ENCODE results near the gene KIFC3.
"Not testable (repeated sequence)": the region's sequence is repeated elsewhere in the genome, so short reads cannot be mapped to it uniquely, and the experiment has no call there.

KIFC3 gene

GRCh38 chr16:57815987-57816745, 13.9 kb upstream of the KIFC3 start:
- Mint-ChIP-seq H3K27ac (peak overlapping the region; percentile 21), H3K4me3 (no peak overlapping the region)

GRCh38 chr16:57814896-57815295, 12.6 kb upstream of the KIFC3 start:
- no peak overlapping the region for H3K27ac Mint-ChIP-seq

More at GRCh38 chr16:57815987-57816745, 13.9 kb upstream of the KIFC3 start:
- peaks cover 15% of the 10 kb centered on the region for H3K4me1 Mint-ChIP-seq (ENCODE audit: low read depth)
- no peaks in the 10 kb centered on the region for H3K36me3 Mint-ChIP-seq (ENCODE audit: low read depth)
- H3K27me3 Mint-ChIP-seq: peaks cover 2% of the 10 kb centered on the region
- H3K9me3 Mint-ChIP-seq: no peaks in the 10 kb centered on the region

GRCh38 chr16:57813466-57813865, 11.2 kb upstream of the KIFC3 start:
- Mint-ChIP-seq H3K27ac (no peak overlapping the region), H3K36me3 (ENCODE audit: low read depth) (no peaks in the 10 kb centered on the region), H3K9me3 (no peaks in the 10 kb centered on the region), H3K4me1 (ENCODE audit: low read depth) (peaks cover 35% of the 10 kb centered on the region), H3K27me3 (peaks cover 19% of the 10 kb centered on the region), H3K4me3 (no peak overlapping the region)

More at GRCh38 chr16:57814896-57815295, 12.6 kb upstream of the KIFC3 start:
- Mint-ChIP-seq H3K9me3 (no peaks in the 10 kb centered on the region), H3K36me3 (ENCODE audit: low read depth) (no peaks in the 10 kb centered on the region), H3K4me3 (no peak overlapping the region), H3K4me1 (ENCODE audit: low read depth) (peaks cover 25% of the 10 kb centered on the region), H3K27me3 (peaks cover 13% of the 10 kb centered on the region)

- peaks cover 43% of the 10 kb centered on the region for H3K4me1 Mint-ChIP-seq (ENCODE audit: low read depth)
- not testable (repeated sequence) for H3K36me3 Mint-ChIP-seq (ENCODE audit: low read depth); H3K9me3 Mint-ChIP-seq; H3K27ac Mint-ChIP-seq; H3K4me3 Mint-ChIP-seq
- peaks cover 23% of the 10 kb centered on the region for H3K27me3 Mint-ChIP-seq
Observed at GRCh38 chr16:57811340-57811739, 9.0 kb upstream of the KIFC3 start.

- H3K27me3 Mint-ChIP-seq: peaks cover 28% of the 10 kb centered on the region
Observed at GRCh38 chr16:57810197-57811031, 8.1 kb upstream of the KIFC3 start.

GRCh38 chr16:57809276-57810196, 7.2 kb upstream of the KIFC3 start:
- H3K36me3 Mint-ChIP-seq (ENCODE audit: low read depth): no peaks in the 10 kb centered on the region
- no peak overlapping the region for H3K4me3 Mint-ChIP-seq
- peaks cover 28% of the 10 kb centered on the region for H3K27me3 Mint-ChIP-seq
- H3K4me1 Mint-ChIP-seq (ENCODE audit: low read depth): peaks cover 34% of the 10 kb centered on the region
- H3K27ac Mint-ChIP-seq: no peak overlapping the region
- no peaks in the 10 kb centered on the region for H3K9me3 Mint-ChIP-seq

More at GRCh38 chr16:57810197-57811031, 8.1 kb upstream of the KIFC3 start:
- H3K4me1 Mint-ChIP-seq (ENCODE audit: low read depth): peaks cover 35% of the 10 kb centered on the region
- H3K36me3 Mint-ChIP-seq (ENCODE audit: low read depth): no peaks in the 10 kb centered on the region
- no peaks in the 10 kb centered on the region for H3K9me3 Mint-ChIP-seq
- peak overlapping the region; percentile 37 for H3K4me3 Mint-ChIP-seq
- H3K27ac Mint-ChIP-seq: peak overlapping the region; percentile 65

GRCh38 chr16:57808589-57809228, 6.4 kb upstream of the KIFC3 start:
- Mint-ChIP-seq H3K27me3 (peaks cover 32% of the 10 kb centered on the region), H3K27ac (no peak overlapping the region), H3K9me3 (no peaks in the 10 kb centered on the region), H3K36me3 (ENCODE audit: low read depth) (no peaks in the 10 kb centered on the region), H3K4me1 (ENCODE audit: low read depth) (peaks cover 34% of the 10 kb centered on the region), H3K4me3 (peak overlapping the region; percentile 47)

GRCh38 chr16:57807968-57808528, 5.8 kb upstream of the KIFC3 start:
- H3K4me1 Mint-ChIP-seq (ENCODE audit: low read depth): peaks cover 35% of the 10 kb centered on the region
- no peaks in the 10 kb centered on the region for H3K9me3 Mint-ChIP-seq
- H3K27ac Mint-ChIP-seq: no peak overlapping the region
- H3K4me3 Mint-ChIP-seq: peak overlapping the region; percentile 47
- H3K36me3 Mint-ChIP-seq (ENCODE audit: low read depth): no peaks in the 10 kb centered on the region
- H3K27me3 Mint-ChIP-seq: peaks cover 32% of the 10 kb centered on the region

- peaks cover 37% of the 10 kb centered on the region for H3K27me3 Mint-ChIP-seq
- peaks cover 41% of the 10 kb centered on the region for H3K4me1 Mint-ChIP-seq (ENCODE audit: low read depth)
- no peaks in the 10 kb centered on the region for H3K9me3 Mint-ChIP-seq
- H3K36me3 Mint-ChIP-seq (ENCODE audit: low read depth): no peaks in the 10 kb centered on the region
- H3K27ac Mint-ChIP-seq: no peak overlapping the region
- H3K4me3 Mint-ChIP-seq: no peak overlapping the region
Observed at GRCh38 chr16:57807252-57807967, 5.1 kb upstream of the KIFC3 start.

- H3K27me3 Mint-ChIP-seq: peaks cover 39% of the 10 kb centered on the region
Observed at GRCh38 chr16:57805176-57805575, 2.9 kb upstream of the KIFC3 start.

GRCh38 chr16:57804111-57804837, 2.0 kb upstream of the KIFC3 start:
- Mint-ChIP-seq H3K27me3 (peaks cover 34% of the 10 kb centered on the region), H3K4me1 (ENCODE audit: low read depth) (peaks cover 50% of the 10 kb centered on the region), H3K36me3 (ENCODE audit: low read depth) (no peaks in the 10 kb centered on the region), H3K9me3 (no peaks in the 10 kb centered on the region), H3K27ac (no peak overlapping the region), H3K4me3 (no peak overlapping the region)

More at GRCh38 chr16:57805176-57805575, 2.9 kb upstream of the KIFC3 start:
- no peak overlapping the region for H3K4me3 Mint-ChIP-seq
- H3K4me1 Mint-ChIP-seq (ENCODE audit: low read depth): peaks cover 51% of the 10 kb centered on the region
- H3K27ac Mint-ChIP-seq: no peak overlapping the region
- H3K36me3 Mint-ChIP-seq (ENCODE audit: low read depth): no peaks in the 10 kb centered on the region
- no peaks in the 10 kb centered on the region for H3K9me3 Mint-ChIP-seq

- H3K27me3 Mint-ChIP-seq: peaks cover 29% of the 10 kb centered on the region
- no peaks in the 10 kb centered on the region for H3K9me3 Mint-ChIP-seq
- H3K36me3 Mint-ChIP-seq (ENCODE audit: low read depth): no peaks in the 10 kb centered on the region
- peaks cover 52% of the 10 kb centered on the region for H3K4me1 Mint-ChIP-seq (ENCODE audit: low read depth)
- peak overlapping the region; percentile 92 for H3K27ac Mint-ChIP-seq
- H3K4me3 Mint-ChIP-seq: peak overlapping the region; percentile 85
Observed at GRCh38 chr16:57803134-57803990, 1.1 kb upstream of the KIFC3 start.
